Thyroid gland (tissue), 4 donors: ENCODE results near the gene ABI2. TPM values are rescaled to one million over a fixed set of nuclear protein-coding genes. Genes with fewer than 3 reads are reported as not detected.

Experiments used
- DNase-seq, 2 donors: peaks; one replicate each; pipeline ENCODE4 v3.0.0-alpha.2; 2019
- H3K27ac ChIP-seq, 3 donors: fragments of 200-600 bp; sonication (generic); 1 replicate in 2 of 3; 2 replicates in 1 of 3; pipeline ENCODE4 v1.5.1; 2016 to 2019; ENCODE audit warnings: mild to moderate bottlenecking in 1 of 3, moderate library complexity in 1 of 3
- H3K27me3 ChIP-seq: fragments of 200-600 bp; sonication (generic); one replicate; pipeline ENCODE4 v1.5.1; 2019
- H3K36me3 ChIP-seq, 2 donors: fragments of 200-600 bp; sonication (generic); one replicate each; pipeline ENCODE4 v1.5.1; 2016 to 2019
- H3K4me1 ChIP-seq, 2 donors: fragments of 200-600 bp; sonication (generic); one replicate each; pipeline ENCODE4 v1.5.1; 2017 to 2019
- H3K4me3 ChIP-seq, 3 donors: fragments of 200-600 bp; sonication (generic); replicated peaks in 1 of 3; 1 replicate in 2 of 3; 2 replicates in 1 of 3; pipeline ENCODE4 v1.5.1; 2016; ENCODE audit warnings: mild to moderate bottlenecking in 1 of 3
- H3K9me3 ChIP-seq: fragments of 200-600 bp; sonication (generic); one replicate; pipeline ENCODE4 v1.5.1; 2017
- POLR2A ChIP-seq, 2 donors: fragments of 450-650 bp; IDR thresholded peaks; one replicate each; pipeline ENCODE4 v1.6.1; 2017; ENCODE audit warnings: antibody characterized with exemption in 2 of 2, mild to moderate bottlenecking in 2 of 2, moderate library complexity in 1 of 2
- WGBS, 2 donors: methylation state at CpG; one replicate each; pipeline ENCODE4 v1.1.5; 2017; 5-methylcytosine and 5-hydroxymethylcytosine counted together
- intact Hi-C: fragments of 100-400 bp; cut with DNase I; formaldehyde crosslinking; loops from one replicate; pipeline ENCODE4 v1.15.1; 2023
- total RNA-seq, 4 donors: library from RNA; depleted of rRNA; stranded (reverse); fragments of >200 nt; gene quantifications; one replicate each; pipeline ENCODE4 v1.2.3, GENCODE V29; 2016
- TF ChIP-seq, protein P1 (sequence below), 6 experiments: fragments of 200-600 bp in 3 of 6; fragments of 450-650 bp in 3 of 6; sonication (generic) in 3 of 6; IDR thresholded peaks; one replicate each; pipeline ENCODE4 v1.5.1; 2016 to 2019; ENCODE audit warnings: antibody characterized with exemption in 6 of 6, mild to moderate bottlenecking in 2 of 6, inconsistent platforms in 1 of 6, moderate library complexity in 1 of 6

ABI2 gene
- total RNA-seq, 4 donors from 2014 or later: 64.6 to 77.6 (median 67.6) TPM

DNA sequence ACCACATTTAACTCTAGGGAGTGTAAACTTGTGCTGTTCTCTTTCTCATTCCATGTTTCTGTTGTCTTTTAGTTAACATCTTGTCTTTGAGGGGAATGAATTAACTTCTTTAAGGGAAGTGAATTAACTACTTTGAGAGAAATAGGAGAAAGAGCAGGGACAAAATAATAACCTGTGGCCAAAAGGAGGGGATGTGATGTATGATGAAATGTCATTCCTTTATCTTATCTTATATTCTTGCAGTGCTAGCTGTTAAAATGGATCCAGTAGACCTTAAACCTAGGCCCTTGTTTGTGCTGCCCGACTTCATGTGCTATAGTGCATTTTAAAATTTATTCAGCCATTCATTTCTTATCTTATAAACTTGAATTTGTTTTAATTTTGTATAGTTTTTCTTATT is 18.4 kb downstream of the ABI2 start:
- peaks cover under 1% of the 10 kb centered on the region in 2 donors for H3K4me1 ChIP-seq
- no peak overlapping the region for H3K27ac ChIP-seq
- no peaks in the 10 kb centered on the region for H3K36me3 ChIP-seq
- intact Hi-C loops: no loop called here
- TF ChIP-seq, protein P1, sequence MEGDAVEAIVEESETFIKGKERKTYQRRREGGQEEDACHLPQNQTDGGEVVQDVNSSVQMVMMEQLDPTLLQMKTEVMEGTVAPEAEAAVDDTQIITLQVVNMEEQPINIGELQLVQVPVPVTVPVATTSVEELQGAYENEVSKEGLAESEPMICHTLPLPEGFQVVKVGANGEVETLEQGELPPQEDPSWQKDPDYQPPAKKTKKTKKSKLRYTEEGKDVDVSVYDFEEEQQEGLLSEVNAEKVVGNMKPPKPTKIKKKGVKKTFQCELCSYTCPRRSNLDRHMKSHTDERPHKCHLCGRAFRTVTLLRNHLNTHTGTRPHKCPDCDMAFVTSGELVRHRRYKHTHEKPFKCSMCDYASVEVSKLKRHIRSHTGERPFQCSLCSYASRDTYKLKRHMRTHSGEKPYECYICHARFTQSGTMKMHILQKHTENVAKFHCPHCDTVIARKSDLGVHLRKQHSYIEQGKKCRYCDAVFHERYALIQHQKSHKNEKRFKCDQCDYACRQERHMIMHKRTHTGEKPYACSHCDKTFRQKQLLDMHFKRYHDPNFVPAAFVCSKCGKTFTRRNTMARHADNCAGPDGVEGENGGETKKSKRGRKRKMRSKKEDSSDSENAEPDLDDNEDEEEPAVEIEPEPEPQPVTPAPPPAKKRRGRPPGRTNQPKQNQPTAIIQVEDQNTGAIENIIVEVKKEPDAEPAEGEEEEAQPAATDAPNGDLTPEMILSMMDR (IDR thresholded peaks at IDR 0.05): no peak
- no peak for TF ChIP-seq POLR2A (IDR thresholded peaks at IDR 0.05)
- no peaks in the 10 kb centered on the region for H3K27me3 ChIP-seq
- no peak overlapping the region for H3K4me3 ChIP-seq
- 92 to 98% methylated on average over 1 of the region's 1 CpG for WGBS, 2 donors
- no peak for DNase-seq
- no peaks in the 10 kb centered on the region for H3K9me3 ChIP-seq

- Histone ChIP-seq H3K27ac (no peak overlapping the region), H3K4me1 (no peaks in the 10 kb centered on the region), H3K36me3 (no peaks in the 10 kb centered on the region), H3K4me3 (no peak overlapping the region), H3K27me3 (no peaks in the 10 kb centered on the region), H3K9me3 (no peaks in the 10 kb centered on the region)
- intact Hi-C loops: no loop called here
- 88 to 94% methylated on average over 4 of the region's 4 CpGs for WGBS, 2 donors
- DNase-seq: no peak
- no peak for TF ChIP-seq POLR2A (IDR thresholded peaks at IDR 0.05)
- TF ChIP-seq, protein P1 (IDR thresholded peaks at IDR 0.05): no peak
These were observed 19.2 kb downstream of the ABI2 start for GRCh38 chr2:203347375-203347774.

DNA sequence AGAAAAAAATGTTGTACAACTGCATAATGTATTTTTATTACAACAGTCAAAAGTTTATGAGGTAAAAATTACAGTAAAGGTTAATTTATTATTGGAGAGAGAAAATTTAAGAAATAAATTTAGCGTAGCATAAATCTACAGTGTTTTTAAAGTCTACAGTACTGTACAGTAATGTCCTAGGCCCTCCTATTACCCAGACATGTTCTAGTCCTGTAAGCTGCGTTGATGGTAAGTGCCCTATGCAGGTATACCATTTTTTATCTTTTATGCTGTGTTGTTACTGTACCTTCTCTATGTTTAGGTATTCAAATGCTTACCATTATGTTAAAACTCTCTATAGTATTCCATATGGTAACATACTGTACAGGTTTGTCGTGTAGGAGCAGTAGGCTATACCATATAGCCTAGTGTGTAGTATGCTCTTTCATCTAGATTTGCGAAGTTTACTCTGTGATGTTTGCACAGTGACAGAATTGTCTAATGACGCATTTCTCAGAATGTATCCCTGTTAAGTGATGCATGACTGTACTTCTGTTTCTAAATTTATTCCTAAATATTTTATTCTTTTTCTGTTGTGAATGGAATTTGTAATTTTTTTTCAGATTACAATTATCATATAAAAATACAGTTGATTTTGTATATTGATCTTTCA is 24.5 kb downstream of the ABI2 start:
- no peaks in the 10 kb centered on the region for H3K36me3 ChIP-seq
- WGBS, 2 donors: 76 to 83% methylated on average over 5 of the region's 5 CpGs
- H3K4me3 ChIP-seq: no peak overlapping the region

GRCh38 chr2:203354966-203355365 is 26.8 kb downstream of the ABI2 start:
- Histone ChIP-seq H3K36me3 (no peaks in the 10 kb centered on the region), H3K4me3 (no peak overlapping the region), H3K9me3 (no peaks in the 10 kb centered on the region), H3K4me1 (peaks cover 0 to 4% of the 10 kb centered on the region in 2 donors), H3K27me3 (no peaks in the 10 kb centered on the region), H3K27ac (no peak overlapping the region)
- WGBS, 2 donors: 75 to 80% methylated on average over 3 of the region's 3 CpGs
- DNase-seq: no peak
- intact Hi-C loops: no loop called here
- TF ChIP-seq, protein P1 (IDR thresholded peaks at IDR 0.05): no peak
- TF ChIP-seq POLR2A (IDR thresholded peaks at IDR 0.05): no peak

More for the DNA sequence above, 24.5 kb downstream of the ABI2 start:
- Histone ChIP-seq H3K27me3 (no peaks in the 10 kb centered on the region), H3K9me3 (no peaks in the 10 kb centered on the region), H3K4me1 (peaks cover 0 to 4% of the 10 kb centered on the region in 2 donors), H3K27ac (peak overlapping the region in 1 of 3 donors; percentile 10)
- no peak for DNase-seq
- TF ChIP-seq POLR2A (IDR thresholded peaks at IDR 0.05): no peak
- TF ChIP-seq, protein P1 (IDR thresholded peaks at IDR 0.05): no peak
- intact Hi-C loops: no loop called here

DNA sequence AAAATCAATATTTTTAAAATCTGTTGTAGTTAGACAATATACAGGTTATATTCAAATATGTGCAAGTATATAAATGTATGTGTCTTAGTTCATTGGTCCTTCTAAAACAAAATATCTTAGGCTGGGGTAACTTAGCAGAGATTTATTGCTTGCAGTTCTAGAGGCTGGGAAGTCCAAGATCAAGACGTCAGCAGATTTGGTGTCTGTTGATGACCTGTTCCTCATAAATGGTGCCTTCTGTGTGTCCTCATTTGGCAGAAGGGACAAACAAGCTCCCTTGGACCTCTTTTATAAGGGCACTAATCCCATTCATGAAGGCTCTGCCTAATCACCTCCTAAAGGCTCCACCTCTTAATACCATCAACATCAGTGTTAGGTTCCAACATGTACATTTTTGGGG is 31.3 kb downstream of the ABI2 start:
- no peaks in the 10 kb centered on the region for H3K9me3 ChIP-seq
- 95 to 96% methylated on average over 1 of the region's 1 CpG for WGBS, 2 donors
- intact Hi-C loops: no loop called here
- DNase-seq: no peak
- TF ChIP-seq POLR2A (IDR thresholded peaks at IDR 0.05): no peak
- TF ChIP-seq, protein P1 (IDR thresholded peaks at IDR 0.05): no peak
- H3K27me3 ChIP-seq: no peaks in the 10 kb centered on the region
- H3K4me3 ChIP-seq: no peak overlapping the region
- no peaks in the 10 kb centered on the region for H3K4me1 ChIP-seq
- H3K27ac ChIP-seq: no peak overlapping the region
- no peaks in the 10 kb centered on the region for H3K36me3 ChIP-seq
